Activated naive CD8-positive, alpha-beta T cell treated with anti-CD3 and anti-CD28 coated beads, Interleukin-2, amount 50 U/mL, for 24 hours (primary cell): ENCODE measurements around the gene PGBD5.
A peak's percentile ranks its signal among the peaks of the same experiment; 100 is the strongest.

Experiments
- ATAC-seq: fragments of 150-1000 bp; cut with Tn5 transposase; one replicate; pipeline ENCODE4 v1.10.0; 2021
- DNase-seq: peaks from one replicate; pipeline ENCODE4 v3.0.0; 2021
- H3K27ac Mint-ChIP-seq: one replicate; pipeline ENCODE4 v1.8.0; 2021; ENCODE audit warnings: mild to moderate bottlenecking, mixed read lengths
- H3K27me3 Mint-ChIP-seq: one replicate; pipeline ENCODE4 v1.8.0; 2021; ENCODE audit warnings: mixed read lengths
- H3K36me3 Mint-ChIP-seq: one replicate; pipeline ENCODE4 v1.8.0; 2021; ENCODE audit warnings: low read depth, mixed read lengths
- H3K4me1 Mint-ChIP-seq: one replicate; pipeline ENCODE4 v1.8.0; 2021; ENCODE audit warnings: mixed read lengths
- H3K4me3 Mint-ChIP-seq: one replicate; pipeline ENCODE4 v1.8.0; 2021; ENCODE audit warnings: mild to moderate bottlenecking, moderate library complexity, mixed read lengths
- H3K9me3 Mint-ChIP-seq: one replicate; pipeline ENCODE4 v1.8.0; 2021; ENCODE audit warnings: mixed read lengths

The PGBD5 gene

GRCh38 chr1:230315099-230315498 is 111.0 kb downstream of the PGBD5 start:
- H3K36me3 Mint-ChIP-seq = no peaks in the 10 kb centered on the region

GRCh38 chr1:230314142-230314470 is 112.0 kb downstream of the PGBD5 start:
- Mint-ChIP-seq H3K4me1 (peaks cover 3% of the 10 kb centered on the region), H3K27me3 (peaks cover 8% of the 10 kb centered on the region), H3K9me3 (no peaks in the 10 kb centered on the region), H3K4me3 (no peak overlapping the region), H3K27ac (no peak overlapping the region), H3K36me3 (no peaks in the 10 kb centered on the region)
- ATAC-seq = no peak
- no peak for DNase-seq

More at GRCh38 chr1:230315099-230315498, 111.0 kb downstream of the PGBD5 start:
- Mint-ChIP-seq H3K9me3 (no peaks in the 10 kb centered on the region), H3K27me3 (peaks cover 10% of the 10 kb centered on the region), H3K4me1 (peaks cover 3% of the 10 kb centered on the region), H3K27ac (no peak overlapping the region), H3K4me3 (no peak overlapping the region)
- DNase-seq (no peak), ATAC-seq (no peak)

DNA sequence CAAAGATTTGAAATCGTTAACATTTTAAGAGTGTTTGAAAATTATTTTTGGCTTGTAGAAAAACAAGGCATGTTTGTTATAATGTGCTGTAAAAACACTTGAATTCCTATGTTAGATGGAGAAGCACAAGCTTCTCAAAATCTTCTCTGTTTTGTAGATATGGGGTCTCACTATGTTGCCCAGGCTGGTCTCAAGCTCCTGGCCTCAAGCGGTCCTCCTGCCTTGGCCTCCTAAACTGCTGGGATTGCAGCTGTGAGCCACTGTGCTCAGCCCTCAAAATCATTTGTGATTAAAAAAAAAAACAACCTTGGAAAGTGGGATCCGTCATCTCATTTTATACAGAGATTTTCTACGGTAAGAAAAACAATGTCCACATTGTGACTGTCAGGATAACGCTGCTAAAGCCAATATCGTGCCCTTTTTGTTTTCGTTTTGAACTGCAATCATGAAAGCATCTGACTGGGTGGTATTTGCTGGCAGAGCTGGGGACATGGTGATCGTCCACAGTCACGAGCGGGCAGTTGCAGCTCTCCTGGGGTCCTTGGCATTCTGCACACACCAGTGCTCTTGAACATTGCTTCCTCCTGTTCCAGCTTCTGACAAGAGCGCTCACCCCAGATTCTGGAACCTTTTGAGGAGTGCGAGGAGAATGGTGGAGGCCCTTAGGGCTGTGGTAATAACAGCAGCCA is 112.5 kb downstream of the PGBD5 start:
- Mint-ChIP-seq H3K27me3 (peaks cover 8% of the 10 kb centered on the region), H3K4me1 (peaks cover 3% of the 10 kb centered on the region), H3K36me3 (no peaks in the 10 kb centered on the region), H3K9me3 (no peaks in the 10 kb centered on the region), H3K4me3 (no peak overlapping the region), H3K27ac (no peak overlapping the region)
- no peak for DNase-seq
- ATAC-seq = no peak

DNA sequence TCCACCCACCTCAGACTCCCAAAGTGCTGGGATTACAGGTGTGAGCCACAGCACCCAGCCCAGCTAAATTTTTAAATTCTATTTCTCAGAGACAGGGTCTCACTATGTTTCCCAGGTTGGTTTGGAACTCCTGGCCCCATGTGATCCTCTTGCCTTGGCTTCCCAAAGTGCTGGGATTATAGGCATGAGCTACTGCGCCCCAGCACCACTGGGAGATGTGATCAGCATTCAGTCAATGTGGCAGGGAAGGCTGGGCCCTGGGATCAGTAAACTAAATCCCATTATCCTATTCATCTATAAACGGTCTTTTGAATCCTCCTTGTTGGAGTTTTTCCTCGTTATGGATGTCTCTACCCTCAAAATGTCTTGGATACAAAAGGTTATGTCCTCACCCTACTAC is 113.5 kb downstream of the PGBD5 start:
- DNase-seq (no peak), ATAC-seq (no peak)
- Mint-ChIP-seq H3K27me3 (peaks cover 8% of the 10 kb centered on the region), H3K9me3 (no peaks in the 10 kb centered on the region), H3K4me3 (no peak overlapping the region), H3K36me3 (no peaks in the 10 kb centered on the region), H3K27ac (no peak overlapping the region), H3K4me1 (peaks cover 3% of the 10 kb centered on the region)

GRCh38 chr1:230310381-230311163 is 115.6 kb downstream of the PGBD5 start:
- H3K36me3 Mint-ChIP-seq = no peaks in the 10 kb centered on the region
- H3K27me3 Mint-ChIP-seq = peaks cover 8% of the 10 kb centered on the region
- no peaks in the 10 kb centered on the region for H3K9me3 Mint-ChIP-seq
- DNase-seq = peak; percentile 66
- ATAC-seq = no peak
- peaks cover 18% of the 10 kb centered on the region for H3K4me1 Mint-ChIP-seq
- H3K4me3 Mint-ChIP-seq = no peak overlapping the region
- peak overlapping the region; percentile 12 for H3K27ac Mint-ChIP-seq

DNA sequence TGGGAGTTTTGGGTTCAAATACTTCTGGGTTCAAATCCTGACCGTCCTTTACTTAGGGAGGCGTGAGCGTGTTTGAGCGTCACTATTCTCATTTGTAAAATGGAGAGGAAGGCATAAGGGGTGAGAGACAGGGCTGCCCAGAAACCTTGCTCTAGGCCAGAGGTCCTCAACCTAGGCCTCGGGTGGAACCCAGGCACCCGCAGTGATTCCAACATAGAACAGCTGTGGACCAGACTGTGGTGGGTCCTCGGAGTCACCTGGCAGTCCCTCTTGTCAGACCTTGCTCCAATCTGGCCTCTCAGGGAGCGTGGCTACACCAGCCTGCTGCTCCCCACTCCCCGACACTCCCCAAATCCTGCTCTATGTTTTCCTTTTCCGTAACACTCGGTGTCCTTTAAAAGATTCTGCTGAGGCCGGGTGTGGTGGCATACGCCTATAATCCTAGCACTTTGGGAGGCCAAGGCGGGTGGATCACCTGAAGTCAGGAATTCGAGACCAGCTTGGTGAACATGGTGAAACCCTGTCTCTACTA is 116.4 kb downstream of the PGBD5 start:
- Mint-ChIP-seq H3K27ac (no peak overlapping the region), H3K9me3 (no peaks in the 10 kb centered on the region), H3K4me1 (peaks cover 18% of the 10 kb centered on the region), H3K36me3 (no peaks in the 10 kb centered on the region), H3K27me3 (peaks cover 8% of the 10 kb centered on the region), H3K4me3 (no peak overlapping the region)
- ATAC-seq = no peak
- no peak for DNase-seq

DNA sequence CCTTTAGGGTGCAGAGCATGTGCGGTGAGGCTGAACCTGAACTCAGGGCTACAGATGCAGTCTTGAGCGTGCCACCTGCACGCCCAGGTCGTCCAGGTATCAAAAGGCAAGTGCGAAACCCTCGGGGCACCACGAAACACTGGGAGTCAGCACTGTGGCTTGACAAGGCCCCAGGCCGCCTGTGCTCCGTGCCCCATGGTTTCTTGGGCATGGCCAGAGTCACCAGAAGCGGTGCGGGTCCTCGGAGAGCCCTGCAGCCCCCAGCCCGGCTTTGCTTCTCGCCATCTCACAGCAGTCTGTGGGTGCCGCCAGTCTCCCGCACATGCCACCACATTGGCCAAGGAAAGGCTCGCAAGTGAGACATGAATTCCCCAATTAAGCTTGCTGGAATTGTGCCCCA is 117.3 kb downstream of the PGBD5 start:
- no peak overlapping the region for H3K27ac Mint-ChIP-seq
- DNase-seq (no peak), ATAC-seq (no peak)
- H3K4me1 Mint-ChIP-seq = peaks cover 23% of the 10 kb centered on the region
- no peaks in the 10 kb centered on the region for H3K9me3 Mint-ChIP-seq
- no peaks in the 10 kb centered on the region for H3K36me3 Mint-ChIP-seq
- H3K4me3 Mint-ChIP-seq = no peak overlapping the region
- peaks cover 8% of the 10 kb centered on the region for H3K27me3 Mint-ChIP-seq

DNA sequence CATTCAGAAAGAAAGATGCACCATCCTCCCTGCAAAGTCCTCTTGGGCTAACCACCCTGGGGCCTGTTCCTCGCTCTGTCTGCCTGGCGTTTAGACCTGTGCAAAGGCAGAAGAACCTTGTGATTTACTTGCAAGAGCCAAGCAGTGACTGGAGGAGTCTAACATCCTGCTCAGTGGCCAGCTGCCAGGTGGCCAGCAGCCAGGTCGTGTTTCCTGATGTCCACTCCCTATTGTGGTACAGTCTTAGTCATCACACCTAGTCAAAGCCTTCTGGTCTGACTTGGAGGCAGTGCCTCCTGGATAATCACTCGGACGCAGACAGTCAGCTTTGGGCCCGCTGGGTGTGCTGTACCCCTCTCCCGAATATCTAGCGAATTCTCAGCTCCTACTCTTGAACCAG is 118.1 kb downstream of the PGBD5 start:
- Mint-ChIP-seq H3K27me3 (peaks cover 8% of the 10 kb centered on the region), H3K4me1 (peaks cover 31% of the 10 kb centered on the region), H3K36me3 (no peaks in the 10 kb centered on the region), H3K27ac (no peak overlapping the region), H3K9me3 (no peaks in the 10 kb centered on the region), H3K4me3 (no peak overlapping the region)
- DNase-seq (no peak), ATAC-seq (no peak)

- peaks cover 31% of the 10 kb centered on the region for H3K4me1 Mint-ChIP-seq
- H3K9me3 Mint-ChIP-seq = no peaks in the 10 kb centered on the region
- no peak for DNase-seq
- no peaks in the 10 kb centered on the region for H3K36me3 Mint-ChIP-seq
- no peak overlapping the region for H3K27ac Mint-ChIP-seq
- H3K4me3 Mint-ChIP-seq = no peak overlapping the region
- ATAC-seq = no peak
- peaks cover 8% of the 10 kb centered on the region for H3K27me3 Mint-ChIP-seq
These were observed 118.9 kb downstream of the PGBD5 start for GRCh38 chr1:230307213-230307612.

- Mint-ChIP-seq H3K27ac (no peak overlapping the region), H3K27me3 (peaks cover 4% of the 10 kb centered on the region), H3K4me1 (peaks cover 31% of the 10 kb centered on the region), H3K4me3 (no peak overlapping the region), H3K9me3 (no peaks in the 10 kb centered on the region), H3K36me3 (no peaks in the 10 kb centered on the region)
- ATAC-seq (peak; percentile 81), DNase-seq (peak; percentile 28)
These were observed 120.0 kb downstream of the PGBD5 start for GRCh38 chr1:230306169-230306568.

DNA sequence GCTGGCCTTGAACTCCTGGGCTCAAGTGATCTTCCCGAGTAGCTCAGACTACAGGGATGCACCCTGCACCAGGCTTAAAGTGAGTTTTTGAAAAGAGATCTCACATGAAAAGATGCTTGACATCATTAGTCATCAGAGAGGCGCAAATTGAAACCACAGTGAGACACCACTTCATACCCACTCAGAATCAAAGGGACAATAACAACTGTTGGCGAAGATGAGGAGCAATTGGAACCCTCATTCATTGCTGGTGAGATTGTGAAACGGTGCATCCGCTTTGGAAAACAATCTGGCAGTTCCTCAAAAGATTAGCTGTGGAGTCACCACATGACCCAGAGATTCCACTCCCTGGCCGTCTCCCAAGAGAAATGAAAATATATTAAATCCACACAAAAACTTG is 122.3 kb downstream of the PGBD5 start:
- no peaks in the 10 kb centered on the region for H3K36me3 Mint-ChIP-seq
- H3K27me3 Mint-ChIP-seq = no peaks in the 10 kb centered on the region
- ATAC-seq (peak; percentile 65), DNase-seq (no peak)
- no peak overlapping the region for H3K27ac Mint-ChIP-seq
- H3K4me3 Mint-ChIP-seq = no peak overlapping the region
- peaks cover 28% of the 10 kb centered on the region for H3K4me1 Mint-ChIP-seq
- H3K9me3 Mint-ChIP-seq = no peaks in the 10 kb centered on the region

DNA sequence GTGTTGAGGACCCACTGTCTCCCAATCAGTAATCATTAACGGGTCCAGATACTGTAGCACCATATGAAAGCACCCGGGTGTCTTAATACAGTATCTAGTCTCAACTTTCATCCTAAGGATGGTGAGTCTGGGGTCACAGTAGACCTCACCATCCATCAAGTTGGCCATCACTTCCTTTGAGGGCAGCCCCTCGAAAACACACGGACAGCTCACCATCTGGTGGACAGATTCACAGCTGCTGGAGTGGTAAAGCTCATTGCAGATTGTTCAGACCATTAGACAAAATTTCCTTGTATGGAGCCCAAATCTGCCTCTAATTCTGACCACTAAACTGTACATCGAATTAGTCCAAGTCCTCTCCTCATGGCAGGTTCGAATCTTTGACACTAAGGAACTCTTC is 123.1 kb downstream of the PGBD5 start:
- DNase-seq (no peak), ATAC-seq (no peak)
- H3K9me3 Mint-ChIP-seq = no peaks in the 10 kb centered on the region
- H3K4me1 Mint-ChIP-seq = peaks cover 28% of the 10 kb centered on the region
- no peaks in the 10 kb centered on the region for H3K36me3 Mint-ChIP-seq
- H3K4me3 Mint-ChIP-seq = no peak overlapping the region
- no peak overlapping the region for H3K27ac Mint-ChIP-seq
- no peaks in the 10 kb centered on the region for H3K27me3 Mint-ChIP-seq

- ATAC-seq (no peak), DNase-seq (no peak)
- Mint-ChIP-seq H3K36me3 (no peaks in the 10 kb centered on the region), H3K4me3 (no peak overlapping the region), H3K27ac (no peak overlapping the region), H3K4me1 (peaks cover 24% of the 10 kb centered on the region), H3K27me3 (no peaks in the 10 kb centered on the region), H3K9me3 (no peaks in the 10 kb centered on the region)
These were observed 124.3 kb downstream of the PGBD5 start for GRCh38 chr1:230301822-230302221.

DNA sequence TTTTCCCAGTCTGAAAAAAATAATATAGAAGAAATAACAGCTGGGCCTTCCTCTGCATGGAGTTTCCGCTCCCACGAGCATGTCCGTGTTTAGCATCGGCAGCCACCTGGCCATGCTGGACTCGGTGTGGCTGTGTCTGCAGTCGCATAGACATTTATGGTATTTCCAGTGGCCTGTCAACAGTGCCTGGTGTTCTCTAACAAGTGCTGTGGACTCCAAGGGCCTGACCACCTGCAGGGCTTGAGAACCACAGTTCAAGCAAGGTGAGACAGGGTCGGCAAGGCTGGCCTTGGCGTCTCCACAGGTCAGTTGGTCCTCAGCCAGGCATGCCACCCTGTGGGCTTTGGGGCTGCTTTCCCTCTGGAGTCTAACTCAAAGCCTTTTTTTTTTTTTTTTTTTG is 124.8 kb downstream of the PGBD5 start:
- H3K36me3 Mint-ChIP-seq = no peaks in the 10 kb centered on the region
- peaks cover 19% of the 10 kb centered on the region for H3K4me1 Mint-ChIP-seq
- H3K27me3 Mint-ChIP-seq = no peaks in the 10 kb centered on the region
- no peak for ATAC-seq
- no peaks in the 10 kb centered on the region for H3K9me3 Mint-ChIP-seq
- no peak overlapping the region for H3K27ac Mint-ChIP-seq
- no peak overlapping the region for H3K4me3 Mint-ChIP-seq
- no peak for DNase-seq
